ENCODE data around the gene UNCX.

The UNCX gene

GRCh38 chr7:1231214-1232102, 1.2 kb upstream of the UNCX start:
- no peak for DNase-seq (ENCODE audit: low spot score)

- no peak for DNase-seq (ENCODE audit: low spot score)
Observed at GRCh38 chr7:1232103-1232466, 587 bp upstream of the UNCX start.

- DNase-seq (ENCODE audit: low spot score), result no peak
Observed at GRCh38 chr7:1233333-1234048, 819 bp downstream of the UNCX start.

GRCh38 chr7:1234049-1234880, 1.6 kb downstream of the UNCX start:
- no peak for DNase-seq (ENCODE audit: low spot score)

- no peak for DNase-seq (ENCODE audit: low spot score)
Observed at GRCh38 chr7:1234881-1235500, 2.3 kb downstream of the UNCX start.

- no peak for DNase-seq (ENCODE audit: low spot score)
Observed at GRCh38 chr7:1235501-1236131, 2.9 kb downstream of the UNCX start.

- DNase-seq (ENCODE audit: low spot score), result no peak
Observed at GRCh38 chr7:1236132-1236661, 3.5 kb downstream of the UNCX start.

GRCh38 chr7:1236831-1237701, 4.4 kb downstream of the UNCX start:
- DNase-seq (ENCODE audit: low spot score), result no peak

GRCh38 chr7:1237704-1238255, 5.1 kb downstream of the UNCX start:
- no peak for DNase-seq (ENCODE audit: low spot score)

- DNase-seq (ENCODE audit: low spot score), result no peak
Observed at GRCh38 chr7:1238450-1238882, 5.8 kb downstream of the UNCX start.

- no peak for DNase-seq (ENCODE audit: low spot score)
Observed at GRCh38 chr7:1238931-1239802, 6.5 kb downstream of the UNCX start.

- DNase-seq (ENCODE audit: low spot score), result no peak
Observed at GRCh38 chr7:1239803-1240516, 7.3 kb downstream of the UNCX start.

- DNase-seq (ENCODE audit: low spot score), result no peak
Observed at GRCh38 chr7:1240517-1241257, 8.0 kb downstream of the UNCX start.

GRCh38 chr7:1241258-1241602, 8.6 kb downstream of the UNCX start:
- DNase-seq (ENCODE audit: low spot score), result no peak

- DNase-seq (ENCODE audit: low spot score), result no peak
Observed at GRCh38 chr7:1241603-1242255, 9.1 kb downstream of the UNCX start.

GRCh38 chr7:1242256-1242605, 9.6 kb downstream of the UNCX start:
- DNase-seq (ENCODE audit: low spot score), result no peak

All from SK-N-DZ (cell line).